ENCODE data around the gene ZMYND11. TPM values are rescaled to one million over a fixed set of nuclear protein-coding genes. Genes with fewer than 3 reads are reported as not detected.

The ZMYND11 gene
- total RNA-seq, 1 experiment from 2014 or later: 101 TPM

GRCh38 chr10:104416-104815 is 30.8 kb upstream of the ZMYND11 start:
- Mint-ChIP-seq H3K36me3 (ENCODE audit: insufficient read depth, unreplicated experiment) (no peaks in the 10 kb centered on the region), H3K27me3 (ENCODE audit: insufficient read depth, unreplicated experiment) (no peaks in the 10 kb centered on the region), H3K4me1 (ENCODE audit: low read depth, unreplicated experiment) (no peaks in the 10 kb centered on the region), H3K4me3 (ENCODE audit: unreplicated experiment) (no peak overlapping the region), H3K27ac (ENCODE audit: unreplicated experiment) (no peak overlapping the region), H3K9me3 (ENCODE audit: unreplicated experiment) (peaks cover 4% of the 10 kb centered on the region)
- H3K9me3 ChIP-seq: peaks cover 15% of the 10 kb centered on the region; the same call in 1 of the 2 replicates
- POLR2A ChIA-PET: no interaction called here
- intact Hi-C loops (cut with micrococcal nuclease; ENCODE audit: unreplicated experiment): no loop called here
- H3K36me3 ChIP-seq (ENCODE audit: control insufficient read depth, insufficient read depth, low read length): no peaks in the 10 kb centered on the region
- no peak for TF ChIP-seq CTCF (IDR thresholded peaks at IDR 0.05; ENCODE audit: insufficient read depth in 1 of 2, low read depth in 1 of 2, low read length in 1 of 2, severe bottlenecking in 1 of 2, unreplicated experiment in 1 of 2)
- no peaks in the 10 kb centered on the region; the same call in 1 of the 2 replicates for H3K27me3 ChIP-seq (replicated peaks; ENCODE audit: control insufficient read depth, insufficient read depth, low read length)
- BruUV-seq (replicated peaks): no TSS peak
- no peak overlapping the region for H3K4me3 ChIP-seq (ENCODE audit: low read depth, low read length)
- H3K4me1 ChIP-seq: no peaks in the 10 kb centered on the region
- DNase-seq: no peak
- CTCF ChIA-PET: interaction anchor here (0.5 kb wide), 1 partner anchor 155 kb away, joined by 3 read pairs; no protein-coding TSS in a partner anchor

GRCh38 chr10:104862-105565 is 30.2 kb upstream of the ZMYND11 start:
- ChIA-PET POLR2A (no interaction called here), CTCF (interaction anchor here (0.5 kb wide), 1 partner anchor 154 kb away, joined by 3 read pairs; no protein-coding TSS in a partner anchor)
- intact Hi-C loops (cut with micrococcal nuclease; ENCODE audit: unreplicated experiment): no loop called here
- no peaks in the 10 kb centered on the region for H3K4me1 ChIP-seq
- no peaks in the 10 kb centered on the region for H3K36me3 ChIP-seq (ENCODE audit: control insufficient read depth, insufficient read depth, low read length)
- no peaks in the 10 kb centered on the region for H3K4me1 Mint-ChIP-seq (ENCODE audit: low read depth, unreplicated experiment)
- H3K9me3 ChIP-seq: peaks cover 15% of the 10 kb centered on the region; the same call in 1 of the 2 replicates
- H3K27me3 ChIP-seq (replicated peaks; ENCODE audit: control insufficient read depth, insufficient read depth, low read length): no peaks in the 10 kb centered on the region; the same call in 1 of the 2 replicates
- no peaks in the 10 kb centered on the region for H3K36me3 Mint-ChIP-seq (ENCODE audit: insufficient read depth, unreplicated experiment)
- H3K4me3 Mint-ChIP-seq (ENCODE audit: unreplicated experiment): no peak overlapping the region
- no peaks in the 10 kb centered on the region for H3K27me3 Mint-ChIP-seq (ENCODE audit: insufficient read depth, unreplicated experiment)
- no peaks in the 10 kb centered on the region for H3K9me3 Mint-ChIP-seq (ENCODE audit: unreplicated experiment)
- no peak overlapping the region for H3K27ac Mint-ChIP-seq (ENCODE audit: unreplicated experiment)
- BruUV-seq (replicated peaks): no TSS peak
- H3K4me3 ChIP-seq (ENCODE audit: low read depth, low read length): no peak overlapping the region
- DNase-seq: no peak
- no peak for TF ChIP-seq CTCF (IDR thresholded peaks at IDR 0.05; ENCODE audit: insufficient read depth in 1 of 2, low read depth in 1 of 2, low read length in 1 of 2, severe bottlenecking in 1 of 2, unreplicated experiment in 1 of 2)

- H3K4me1 ChIP-seq: no peaks in the 10 kb centered on the region
- ChIA-PET POLR2A (no interaction called here), CTCF (no interaction called here)
- no peak for TF ChIP-seq CTCF (IDR thresholded peaks at IDR 0.05; ENCODE audit: insufficient read depth in 1 of 2, low read depth in 1 of 2, low read length in 1 of 2, severe bottlenecking in 1 of 2, unreplicated experiment in 1 of 2)
- no peaks in the 10 kb centered on the region; the same call in 1 of the 2 replicates for H3K27me3 ChIP-seq (replicated peaks; ENCODE audit: control insufficient read depth, insufficient read depth, low read length)
- intact Hi-C loops (cut with micrococcal nuclease; ENCODE audit: unreplicated experiment): no loop called here
- H3K4me3 ChIP-seq (ENCODE audit: low read depth, low read length): no peak overlapping the region
- no peak for DNase-seq
- peaks cover 15% of the 10 kb centered on the region; the same call in 1 of the 2 replicates for H3K9me3 ChIP-seq
- no TSS peak for BruUV-seq (replicated peaks)
- Mint-ChIP-seq H3K27ac (ENCODE audit: unreplicated experiment) (no peak overlapping the region), H3K36me3 (ENCODE audit: insufficient read depth, unreplicated experiment) (no peaks in the 10 kb centered on the region), H3K9me3 (ENCODE audit: unreplicated experiment) (no peaks in the 10 kb centered on the region), H3K27me3 (ENCODE audit: insufficient read depth, unreplicated experiment) (no peaks in the 10 kb centered on the region), H3K4me3 (ENCODE audit: unreplicated experiment) (no peak overlapping the region), H3K4me1 (ENCODE audit: low read depth, unreplicated experiment) (no peaks in the 10 kb centered on the region)
- no peaks in the 10 kb centered on the region for H3K36me3 ChIP-seq (ENCODE audit: control insufficient read depth, insufficient read depth, low read length)
Observed at GRCh38 chr10:105806-106205, 29.4 kb upstream of the ZMYND11 start.
